H9 (cell line): ENCODE results near the gene CADM1. TPM values are rescaled to one million over a fixed set of nuclear protein-coding genes. Genes with fewer than 3 reads are reported as not detected.

Source experiments
- DNase-seq: peaks from one replicate; pipeline ENCODE4 v3.0.0-alpha.2; 2017
- H2AFZ ChIP-seq: one replicate; pipeline ENCODE4 v1.6.1; 2013; ENCODE audit warnings: mild to moderate bottlenecking, low read length, control low read depth, moderate library complexity
- H2AK5ac ChIP-seq: 2 replicates; pipeline ENCODE4 v1.6.1; 2013; ENCODE audit warnings: low read length, control low read depth, mixed read lengths; ENCODE audit not compliant: insufficient read length
- H2BK120ac ChIP-seq: one replicate; pipeline ENCODE4 v1.6.1; 2013; ENCODE audit warnings: low read depth, mild to moderate bottlenecking, low read length, control low read depth, inconsistent platforms; ENCODE audit not compliant: poor library complexity, severe bottlenecking
- H2BK12ac ChIP-seq: 2 replicates; pipeline ENCODE4 v1.6.1; 2013; ENCODE audit warnings: low read length, control low read depth, mixed read lengths, low read depth; ENCODE audit not compliant: insufficient read length
- H2BK15ac ChIP-seq: 2 replicates; pipeline ENCODE4 v1.6.1; 2013; ENCODE audit warnings: low read depth, low read length, control low read depth
- H2BK20ac ChIP-seq: one replicate; pipeline ENCODE4 v1.6.1; 2013; ENCODE audit warnings: low read depth, mild to moderate bottlenecking, low read length, control low read depth, inconsistent platforms; ENCODE audit not compliant: poor library complexity, severe bottlenecking
- H2BK5ac ChIP-seq: 2 replicates; pipeline ENCODE4 v1.6.1; 2013; ENCODE audit warnings: low read length, control low read depth, mixed read lengths; ENCODE audit not compliant: insufficient read length
- H3K14ac ChIP-seq: 2 replicates; pipeline ENCODE4 v1.6.1; 2013; ENCODE audit warnings: low read length, control low read depth; ENCODE audit not compliant: insufficient read depth
- H3K18ac ChIP-seq: 2 replicates; pipeline ENCODE4 v1.6.1; 2013; ENCODE audit warnings: low read depth, mild to moderate bottlenecking, mixed read lengths, low read length, control low read depth; ENCODE audit not compliant: insufficient read length
- H3K23ac ChIP-seq: 2 replicates; pipeline ENCODE4 v1.6.1; 2013; ENCODE audit warnings: low read length, control low read depth, mixed read lengths, low read depth; ENCODE audit not compliant: insufficient read length
- H3K23me2 ChIP-seq: 2 replicates; pipeline ENCODE4 v1.6.1; 2013; ENCODE audit warnings: low read depth, mild to moderate bottlenecking, mixed read lengths, low read length, control low read depth; ENCODE audit not compliant: insufficient read length, poor library complexity, severe bottlenecking
- H3K27ac ChIP-seq: 2 replicates; pipeline ENCODE4 v1.5.1; 2013; ENCODE audit warnings: low read length, control low read depth, mixed read lengths, low read depth; ENCODE audit not compliant: insufficient read length
- H3K27me3 ChIP-seq: 2 replicates; pipeline ENCODE4 v1.6.1; 2013; ENCODE audit warnings: low read length, control low read depth, inconsistent platforms; ENCODE audit not compliant: insufficient read depth
- H3K4ac ChIP-seq: 2 replicates; pipeline ENCODE4 v1.6.1; 2013; ENCODE audit warnings: low read depth, mild to moderate bottlenecking, control low read depth, inconsistent platforms, low read length, moderate library complexity
- H3K4me1 ChIP-seq: 2 replicates; pipeline ENCODE4 v1.6.1; 2013; ENCODE audit warnings: low read length, control low read depth, inconsistent platforms; ENCODE audit not compliant: insufficient read depth
- H3K4me2 ChIP-seq: 2 replicates; pipeline ENCODE4 v1.6.1; 2013; ENCODE audit warnings: low read length, control low read depth, mixed read lengths; ENCODE audit not compliant: insufficient read length, insufficient read depth
- H3K56ac ChIP-seq: 2 replicates; pipeline ENCODE4 v1.6.1; 2013; ENCODE audit warnings: low read depth, mild to moderate bottlenecking, mixed read lengths, low read length, control low read depth; ENCODE audit not compliant: insufficient read length
- H3K79me1 ChIP-seq: 2 replicates; pipeline ENCODE4 v1.6.1; 2013; ENCODE audit warnings: low read depth, mild to moderate bottlenecking, moderate library complexity, low read length, control low read depth, inconsistent platforms; ENCODE audit not compliant: insufficient read depth, poor library complexity, severe bottlenecking
- H3K79me2 ChIP-seq: 2 replicates; pipeline ENCODE4 v1.6.1; 2013; ENCODE audit warnings: low read length, control low read depth, inconsistent platforms; ENCODE audit not compliant: insufficient read depth
- H3K9ac ChIP-seq: 2 replicates; pipeline ENCODE4 v1.6.1; 2013; ENCODE audit warnings: low read length, control low read depth, mixed read lengths; ENCODE audit not compliant: insufficient read length; ENCODE audit errors: extremely low read depth
- H3K9me3 ChIP-seq: one replicate; pipeline ENCODE4 v1.6.1; 2013; ENCODE audit warnings: low read depth, low read length, inconsistent platforms; ENCODE audit not compliant: control insufficient read depth
- H3T11ph ChIP-seq: one replicate; pipeline ENCODE4 v1.6.1; 2013; ENCODE audit warnings: mild to moderate bottlenecking, low read length, control low read depth, inconsistent platforms
- H4K20me1 ChIP-seq: one replicate; pipeline ENCODE4 v1.6.1; 2013; ENCODE audit not compliant: control insufficient read depth, insufficient read length, insufficient read depth
- H4K5ac ChIP-seq: 2 replicates; pipeline ENCODE4 v1.6.1; 2013; ENCODE audit warnings: low read depth, mild to moderate bottlenecking, mixed read lengths, low read length, control low read depth; ENCODE audit not compliant: insufficient read length
- H4K8ac ChIP-seq: replicated peaks from 2 replicates; pipeline ENCODE4 v1.6.1; 2013; ENCODE audit warnings: low read length, control low read depth, mixed read lengths, low read depth; ENCODE audit not compliant: insufficient read length
- H4K91ac ChIP-seq: 2 replicates; pipeline ENCODE4 v1.6.1; 2013; ENCODE audit warnings: low read depth, mild to moderate bottlenecking, moderate library complexity, mixed read lengths, low read length, control low read depth; ENCODE audit not compliant: insufficient read length
- H3K27ac Mint-ChIP-seq, 3 experiments: 2 replicates in 2 of 3; 3 replicates in 1 of 3; pipeline ENCODE4 v1.8.0; 2020 to 2021; ENCODE audit warnings: mixed read lengths in 3 of 3, mild to moderate bottlenecking in 1 of 3, moderate library complexity in 1 of 3
- H3K27me3 Mint-ChIP-seq: 2 replicates; pipeline ENCODE4 v1.8.0; 2021; ENCODE audit warnings: low read depth, mild to moderate bottlenecking, moderate library complexity, mixed read lengths
- H3K36me3 Mint-ChIP-seq, 3 experiments: 2 replicates in 2 of 3; 3 replicates in 1 of 3; pipeline ENCODE4 v1.8.0; 2020 to 2021; ENCODE audit warnings: low read depth in 3 of 3, mixed read lengths in 3 of 3; ENCODE audit not compliant: insufficient read depth in 1 of 3
- H3K4me1 Mint-ChIP-seq, 2 experiments: 2 replicates each; pipeline ENCODE4 v1.8.0; 2020; ENCODE audit warnings: mixed read lengths in 2 of 2
- H3K4me3 Mint-ChIP-seq, 2 experiments: 2 replicates in 1 of 2; 3 replicates in 1 of 2; pipeline ENCODE4 v1.8.0; 2020 to 2021; ENCODE audit warnings: mild to moderate bottlenecking in 2 of 2, mixed read lengths in 2 of 2, moderate library complexity in 1 of 2
- H3K9me3 Mint-ChIP-seq, 2 experiments: 2 replicates in 1 of 2; 3 replicates in 1 of 2; pipeline ENCODE4 v1.8.0; 2020; ENCODE audit warnings: mild to moderate bottlenecking in 2 of 2, mixed read lengths in 2 of 2, moderate library complexity in 1 of 2
- CTCF ChIP-seq: fragments of 200-600 bp; sonication (generic); conservative IDR thresholded peaks from 3 replicates; pipeline ENCODE4 v1.8.0; 2021; ENCODE audit warnings: antibody characterized with exemption, mild to moderate bottlenecking
- WGBS: extraction: QIAGEN DNeasy Blood & Tissue Kit; methylation state at CpG from one replicate; pipeline ENCODE4 v1.1.7; 2013; ENCODE audit warnings: missing lambda C conversion rate, low lambda C conversion rate, mixed read lengths; ENCODE audit not compliant: insufficient read length; ENCODE audit errors: extremely low coverage; 5-methylcytosine and 5-hydroxymethylcytosine counted together
- total RNA-seq: library from RNA; stranded (reverse); gene quantifications from 2 replicates; pipeline ENCODE4 v1.2.1, GENCODE V29; 2021

CADM1 gene
- total RNA-seq, 1 experiment from 2014 or later, result 11.9 TPM

- no peak overlapping the region for H3K27ac ChIP-seq
- no peak overlapping the region for H4K5ac ChIP-seq
- no CpG with 5 or more reads among the region's 1 CpG for WGBS
- no peak overlapping the region for H3K18ac ChIP-seq
- H3K4me2 ChIP-seq, result no peak overlapping the region
- no peak overlapping the region for H4K91ac ChIP-seq
- no peaks in the 10 kb centered on the region for H3K27me3 ChIP-seq
- peaks cover 7% of the 10 kb centered on the region; the same call in 1 of the 2 replicates for H3K4me1 ChIP-seq
- no peak overlapping the region for H3K4ac ChIP-seq
- no peak overlapping the region for H2BK12ac ChIP-seq
- no peak overlapping the region for H3K14ac ChIP-seq
- no peaks in the 10 kb centered on the region for H4K20me1 ChIP-seq
- H3K23me2 ChIP-seq, result no peaks in the 10 kb centered on the region
- peaks cover 28 to 45% of the 10 kb centered on the region in 2 experiments for H3K4me1 Mint-ChIP-seq
- H3T11ph ChIP-seq, result no peak overlapping the region
- H3K4me3 Mint-ChIP-seq, result no peak overlapping the region
- peaks cover 0 to 3% of the 10 kb centered on the region in 2 experiments; a peak in 1 of 5 replicates for H3K9me3 Mint-ChIP-seq
- no peak for TF ChIP-seq CTCF
- no peak overlapping the region for H2BK5ac ChIP-seq
- no peak overlapping the region for H2BK120ac ChIP-seq
- DNase-seq, result no peak
- H2BK15ac ChIP-seq, result no peak overlapping the region
- H2AFZ ChIP-seq, result no peak overlapping the region
- no peak overlapping the region for H2BK20ac ChIP-seq
- H3K79me1 ChIP-seq, result no peaks in the 10 kb centered on the region
- no peaks in the 10 kb centered on the region for H3K9me3 ChIP-seq
- H3K23ac ChIP-seq, result no peak overlapping the region
- H3K36me3 Mint-ChIP-seq, result no peaks in the 10 kb centered on the region
- no peak overlapping the region for H2AK5ac ChIP-seq
- H3K79me2 ChIP-seq, result no peaks in the 10 kb centered on the region
- no peak overlapping the region for H3K56ac ChIP-seq
- no peak overlapping the region for H3K27ac Mint-ChIP-seq
- peaks cover 9% of the 10 kb centered on the region for H3K27me3 Mint-ChIP-seq
- H3K9ac ChIP-seq, result no peak overlapping the region
- no peak overlapping the region for H4K8ac ChIP-seq
These were observed 20.4 kb upstream of the CADM1 start for GRCh38 chr11:115524572-115524971.
